KG1 (cell line): ENCODE data around the gene IER5L.

Experiments used
- DNase-seq: peaks from one replicate; lab custom pipeline; 2025; lab: John Stamatoyannopoulos, UW

The IER5L gene

DNA sequence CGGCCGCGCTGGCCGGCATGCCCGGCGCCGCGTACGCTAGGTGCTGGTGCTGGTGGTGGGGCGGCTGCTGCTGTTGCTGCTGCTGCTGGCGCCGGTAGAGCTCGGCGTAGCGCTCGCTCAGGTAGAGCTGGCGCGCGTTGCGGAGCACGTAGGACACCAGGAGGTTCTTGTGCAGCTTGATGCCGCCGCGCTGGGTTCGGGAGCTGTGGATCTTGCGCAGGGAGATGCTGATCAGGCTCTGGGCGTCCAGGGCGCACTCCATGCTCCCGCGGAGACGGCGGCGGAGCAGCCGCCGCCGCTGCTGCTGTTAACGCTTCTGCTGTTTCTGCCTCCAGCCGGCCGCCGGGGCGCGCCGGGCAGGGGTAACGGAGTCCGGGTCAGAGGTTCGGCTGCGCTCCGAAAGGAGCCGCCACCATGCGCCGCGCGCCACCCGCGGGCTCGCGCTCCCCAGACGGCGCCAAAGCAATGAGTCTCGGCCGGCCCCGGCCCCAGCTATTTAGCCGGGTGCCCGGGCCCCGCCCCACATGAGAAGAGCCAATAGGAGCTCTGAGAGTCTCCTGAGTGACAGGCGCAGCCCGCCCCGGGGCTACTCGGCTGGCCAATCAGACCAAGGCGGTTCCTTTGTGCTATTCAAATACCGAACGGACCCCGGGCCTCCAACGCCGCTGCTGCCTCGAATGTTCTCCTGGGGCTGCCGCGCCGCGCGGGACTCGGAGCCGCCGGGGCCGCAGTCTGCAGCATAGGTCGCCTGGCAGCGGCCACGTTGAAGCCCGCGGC is at the start of gene IER5L:
IER5L (minus strand) TSS at position 471 of the 777 bp plus-strand sequence; CDS start at position 262, 209 bp downstream.
- peak; percentile 88 for DNase-seq

DNA sequence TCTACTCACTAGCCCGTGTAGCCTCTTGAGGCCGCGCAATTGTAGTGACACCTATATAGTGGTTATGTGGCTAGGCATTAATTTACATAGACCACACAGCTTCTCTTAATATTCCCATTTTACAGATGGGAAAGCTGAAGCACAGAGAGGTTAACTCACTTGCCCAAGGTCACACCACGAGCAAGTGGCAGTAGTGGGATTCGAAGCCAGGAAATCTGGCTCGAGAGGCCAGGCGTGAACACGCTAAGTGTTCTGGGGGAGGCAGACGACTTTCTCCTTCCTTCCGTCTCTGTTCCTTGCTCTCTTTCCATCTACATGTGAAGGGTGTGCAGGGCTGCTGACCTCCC is 49.8 kb upstream of the IER5L start:
- no peak for DNase-seq

DNA sequence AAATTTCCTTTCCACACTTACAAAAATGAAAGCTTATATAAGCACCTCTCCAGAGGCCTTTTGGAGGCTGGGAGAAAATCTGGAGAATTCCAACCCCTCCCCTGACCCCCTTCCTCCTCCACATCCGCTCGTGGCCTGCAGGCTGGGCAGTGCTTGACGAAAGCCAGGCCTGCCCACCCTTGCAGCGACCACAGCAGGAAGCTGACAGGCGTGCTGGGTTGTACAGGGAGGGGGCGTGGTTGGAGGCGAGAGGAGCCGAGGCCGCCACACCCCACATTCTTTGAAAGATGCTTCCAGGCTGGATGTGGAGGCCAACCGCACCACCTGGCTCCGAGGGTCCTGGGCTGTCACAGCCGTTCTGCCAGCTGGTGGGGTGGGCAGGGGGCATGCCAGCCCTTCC is 47.8 kb upstream of the IER5L start:
- no peak for DNase-seq

DNA sequence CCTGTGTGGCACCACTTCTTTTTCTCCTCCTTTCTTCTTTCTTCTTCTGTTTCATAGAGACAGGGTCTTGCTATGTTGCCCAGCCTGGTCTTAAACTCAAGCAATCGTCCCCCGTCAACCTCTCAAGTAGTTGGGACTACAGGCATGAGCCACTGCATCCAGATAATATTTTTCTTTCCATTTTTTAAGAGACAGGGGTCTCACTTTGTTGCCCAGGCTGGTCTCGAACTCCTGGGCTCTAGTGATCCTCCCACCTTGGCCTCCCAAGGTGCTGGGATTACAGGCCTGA is 47.4 kb upstream of the IER5L start:
- no peak for DNase-seq

DNA sequence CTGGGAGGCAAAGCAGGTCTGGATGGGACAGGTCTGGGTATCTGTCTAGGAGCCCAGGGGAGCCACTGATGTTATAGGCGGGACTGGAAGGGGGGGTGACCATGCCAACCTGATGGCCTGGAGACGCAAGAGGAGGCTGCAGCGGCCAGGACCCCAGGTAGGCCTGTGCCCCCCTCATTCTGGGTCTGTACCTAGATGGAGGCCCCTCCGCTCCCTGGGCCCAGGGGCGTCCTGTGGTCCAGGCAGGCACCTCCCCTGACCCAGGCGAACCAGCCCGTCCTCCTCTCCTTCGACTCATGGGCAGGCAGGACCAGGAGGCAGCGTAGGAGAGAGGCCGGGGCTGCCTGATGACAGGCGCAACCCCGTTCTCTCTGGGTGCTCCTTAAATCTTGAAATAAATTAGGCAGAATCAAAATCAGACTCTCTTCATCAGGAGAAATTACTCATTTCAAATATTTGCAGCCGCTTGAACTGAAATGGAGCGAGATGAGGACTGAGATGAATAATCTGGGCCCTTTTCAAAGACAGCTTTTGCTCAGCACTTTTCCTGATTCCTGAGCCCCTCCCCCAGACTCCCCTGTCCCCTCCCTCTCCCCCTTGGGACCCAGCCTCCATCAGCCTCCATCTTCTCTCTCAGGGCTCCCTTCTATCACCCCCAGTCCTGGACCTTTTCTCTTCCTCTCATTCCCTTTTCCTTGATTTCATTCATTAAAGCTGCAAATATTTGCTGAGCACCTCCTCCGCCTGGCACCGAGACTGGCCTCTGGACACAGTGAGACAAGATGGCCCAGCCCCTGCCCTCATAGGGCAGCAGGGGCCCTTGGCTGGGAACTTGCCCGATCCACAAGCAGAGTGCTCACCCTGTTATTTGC is 46.8 kb upstream of the IER5L start:
- no peak for DNase-seq

GRCh38 chr9:129223551-129224208 is 45.6 kb upstream of the IER5L start:
- no peak for DNase-seq

DNA sequence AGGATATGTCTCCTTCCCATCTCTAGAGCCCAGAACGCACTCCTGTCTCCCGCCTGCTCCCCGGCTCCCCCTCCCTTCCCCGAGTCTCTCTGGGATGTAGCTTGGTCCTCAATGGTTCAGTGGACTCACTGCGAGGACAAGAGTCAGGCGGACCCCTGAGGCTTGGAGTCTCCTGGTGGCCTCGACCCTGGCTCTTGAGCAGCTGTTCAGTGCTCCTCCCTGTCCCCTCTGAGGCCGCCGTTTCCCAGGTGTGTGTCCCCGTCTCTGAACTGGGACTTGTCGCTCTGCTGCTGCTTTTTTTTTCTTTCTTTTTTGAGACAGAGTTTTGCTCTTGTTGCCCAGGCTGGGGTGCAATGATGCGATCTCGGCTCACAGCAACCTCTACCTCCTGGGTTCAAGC is 44.8 kb upstream of the IER5L start:
- DNase-seq = no peak

DNA sequence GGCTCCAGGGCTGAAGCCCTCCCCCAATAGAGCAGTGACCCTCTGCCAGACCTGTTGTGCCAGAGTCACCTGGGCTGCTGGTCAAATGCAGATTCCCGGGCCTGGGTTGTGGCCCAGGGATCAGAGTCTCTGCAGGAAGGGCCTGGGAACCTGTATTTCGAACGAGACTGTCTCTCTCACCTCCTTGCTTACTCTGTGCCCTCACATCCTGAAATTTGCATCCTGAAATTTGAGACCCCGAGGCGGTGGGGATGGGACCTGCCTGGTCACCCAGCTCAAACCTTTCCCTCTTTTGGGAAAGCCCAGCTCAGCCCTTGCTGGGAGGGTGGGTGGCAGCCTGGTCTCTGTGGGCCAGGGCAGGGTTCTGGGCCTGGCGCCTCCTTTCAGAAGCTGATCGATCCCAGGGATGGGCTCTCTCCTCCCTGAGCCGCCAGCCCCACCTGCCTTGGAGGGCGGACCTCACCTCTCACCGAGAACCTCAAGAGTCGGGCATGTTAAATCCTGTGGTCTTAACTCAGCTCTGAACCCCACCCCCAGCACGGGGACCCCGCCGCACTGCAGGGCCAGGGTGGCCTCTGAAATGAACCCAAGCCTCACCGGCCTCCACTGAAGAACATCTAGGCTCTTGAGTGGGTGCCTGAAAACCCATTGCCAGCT is 44.0 kb upstream of the IER5L start:
- no peak for DNase-seq

GRCh38 chr9:129221233-129221632 is 43.2 kb upstream of the IER5L start:
- DNase-seq = no peak

GRCh38 chr9:129220771-129221170 is 42.7 kb upstream of the IER5L start:
- DNase-seq = no peak

DNA sequence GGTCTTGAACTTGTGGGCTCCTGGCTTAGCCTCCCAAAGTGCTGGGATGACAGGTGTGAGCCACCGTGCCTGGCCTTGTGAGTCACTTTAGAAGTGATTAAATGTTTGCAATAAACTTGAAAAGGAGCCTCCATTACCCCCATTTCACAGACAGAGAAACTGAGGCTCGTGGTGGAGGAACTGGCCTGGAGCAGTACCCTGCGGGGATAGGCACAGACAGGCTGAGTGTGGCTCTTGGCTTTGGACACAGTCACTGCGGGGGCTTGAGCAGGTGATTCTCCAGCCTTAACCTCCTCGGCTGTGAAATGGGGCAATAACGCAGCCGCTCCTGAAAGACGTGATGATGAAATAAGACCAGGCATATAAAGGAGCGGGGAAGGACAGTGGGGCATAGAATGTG is 40.9 kb upstream of the IER5L start:
- DNase-seq = no peak

DNA sequence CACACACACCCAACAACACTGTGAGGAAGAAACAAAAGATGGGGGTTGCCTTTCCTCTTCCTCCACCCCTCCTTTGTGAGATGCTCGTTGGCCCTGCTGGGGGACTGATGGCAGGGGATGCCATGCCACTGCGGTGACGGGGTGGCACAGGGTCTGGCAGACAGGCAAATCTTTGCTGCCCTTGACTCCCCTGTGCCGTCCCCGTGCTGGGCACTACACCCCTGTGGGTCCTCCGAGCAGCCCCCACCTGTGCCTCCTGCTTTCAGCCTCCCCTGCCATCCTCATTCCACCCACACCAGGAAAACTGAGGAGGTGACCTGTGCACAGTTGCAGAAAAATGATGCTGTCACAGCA is 40.2 kb upstream of the IER5L start:
- no peak for DNase-seq

DNA sequence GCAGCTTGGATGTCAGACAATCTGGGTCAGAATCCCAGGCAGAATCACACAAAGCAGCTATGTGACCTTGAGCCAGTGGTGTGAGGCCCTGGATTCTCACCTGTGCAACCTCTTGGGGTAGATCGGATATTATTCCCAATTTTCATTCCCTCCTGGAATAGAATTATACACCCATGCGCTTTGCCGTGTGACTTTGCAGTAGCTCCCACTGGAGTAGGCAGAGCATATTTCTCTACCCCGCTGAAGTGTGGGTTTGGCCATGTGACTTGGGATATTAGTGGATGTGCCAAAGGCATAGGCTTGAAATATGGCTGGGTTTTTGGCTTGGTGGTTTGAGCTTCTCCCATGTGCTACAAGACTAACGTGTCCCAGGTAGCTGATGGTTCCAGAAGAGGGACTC is 35.5 kb upstream of the IER5L start:
- DNase-seq = no peak

- DNase-seq = no peak
Observed at GRCh38 chr9:129211686-129212085, 33.6 kb upstream of the IER5L start.

DNA sequence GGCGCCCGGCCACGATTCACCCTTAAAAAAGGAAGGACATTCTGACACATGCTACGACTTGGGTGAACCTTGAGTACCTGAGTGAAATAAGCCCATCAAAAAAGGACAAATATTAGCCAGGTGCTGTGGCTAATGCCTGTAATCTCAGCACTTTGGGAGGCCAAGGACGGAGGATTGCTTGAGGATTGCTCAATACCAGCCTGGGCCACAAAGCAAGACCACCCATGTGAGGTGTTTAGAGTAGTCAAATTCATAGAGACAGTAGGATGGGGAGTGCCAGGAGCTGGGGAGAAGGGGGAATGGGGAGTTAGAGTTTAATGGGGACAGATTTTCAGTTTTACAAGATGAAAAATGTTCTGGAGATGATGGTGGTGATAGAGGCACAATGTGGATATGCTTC is 32.1 kb upstream of the IER5L start:
- DNase-seq = no peak

- no peak for DNase-seq
Observed at GRCh38 chr9:129209580-129209979, 31.5 kb upstream of the IER5L start.

- DNase-seq = no peak
Observed at GRCh38 chr9:129209109-129209508, 31.0 kb upstream of the IER5L start.

DNA sequence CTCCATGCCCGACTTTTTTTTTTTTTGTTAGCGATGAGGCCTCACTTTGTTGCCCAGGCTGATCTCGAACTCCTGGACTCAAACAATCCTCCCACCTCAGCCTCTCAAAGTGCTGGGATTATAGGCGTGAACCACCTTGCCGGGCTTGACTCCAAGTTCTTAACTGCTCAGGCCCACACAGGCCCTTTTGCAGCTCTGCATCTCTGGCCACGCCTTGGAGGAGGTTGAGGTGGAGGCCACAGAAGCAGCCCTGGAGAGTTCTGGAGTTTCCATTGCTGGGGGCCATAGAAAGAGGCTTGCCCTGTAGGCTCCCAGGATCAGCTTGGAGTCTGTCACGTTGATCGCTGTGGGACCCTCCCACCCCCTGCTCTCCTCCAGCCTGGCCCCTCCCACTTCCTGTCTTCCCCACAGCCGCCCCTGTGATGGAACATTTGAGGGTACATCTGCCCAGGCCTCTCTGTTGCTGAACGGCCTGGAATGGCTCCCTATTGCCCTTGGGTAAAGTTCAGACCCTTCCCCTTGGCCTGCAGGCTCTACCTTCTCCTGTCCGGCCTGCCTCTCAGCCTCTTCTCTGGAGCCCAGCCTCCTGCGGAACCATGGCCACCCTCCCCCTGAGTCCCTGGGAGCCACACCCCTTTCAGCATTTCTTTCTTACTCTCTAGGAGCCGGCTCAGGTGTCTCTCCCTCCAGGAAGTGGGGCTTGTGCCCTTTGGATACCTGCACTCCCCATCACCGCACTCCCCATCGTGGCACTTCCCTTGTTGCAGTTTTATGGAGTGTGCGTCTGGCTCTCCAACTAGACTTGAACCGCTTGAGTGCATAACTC is 30.4 kb upstream of the IER5L start:
- no peak for DNase-seq

DNA sequence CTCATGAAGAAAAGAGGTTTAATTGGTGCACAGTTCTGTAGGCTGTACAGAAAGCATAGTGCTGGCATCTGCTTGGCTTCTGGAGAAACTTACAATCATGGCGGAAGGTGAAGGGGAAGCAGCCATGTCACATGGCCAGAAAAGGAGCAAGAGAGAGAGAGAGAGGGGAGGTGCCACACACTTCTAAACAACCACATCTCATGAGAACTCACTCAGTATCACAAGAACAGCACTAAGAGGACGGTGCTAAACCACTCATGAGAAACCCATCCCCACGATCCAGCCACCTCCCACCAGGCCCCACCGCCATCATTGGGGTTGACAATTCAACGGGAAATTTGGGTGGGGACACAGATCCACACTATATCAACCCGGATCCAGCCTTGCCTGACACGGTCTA is 28.8 kb upstream of the IER5L start:
- DNase-seq = no peak

GRCh38 chr9:129206401-129206800 is 28.3 kb upstream of the IER5L start:
- DNase-seq = no peak

GRCh38 chr9:129204840-129205239 is 26.8 kb upstream of the IER5L start:
- DNase-seq = no peak

DNA sequence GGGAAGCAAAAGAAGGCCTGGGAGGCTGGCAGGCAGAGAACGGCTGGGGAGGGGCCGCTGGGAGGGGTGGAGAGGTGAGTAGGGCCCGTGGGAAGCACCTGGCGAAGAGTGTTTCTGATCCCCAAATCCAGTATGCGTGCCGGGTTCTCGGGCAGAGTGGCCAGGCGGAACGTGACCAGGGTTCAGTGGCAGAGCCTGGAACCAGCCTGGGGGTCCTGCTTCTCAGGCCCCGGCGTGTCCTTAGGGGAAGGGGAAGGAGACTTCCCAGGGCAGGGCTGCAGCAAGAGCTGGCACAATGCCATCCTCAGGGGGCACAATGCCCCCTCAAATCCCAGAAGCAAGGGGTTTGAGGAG is 25.5 kb upstream of the IER5L start:
- DNase-seq = no peak
